Ovary (tissue), 3 donors: Measurements from ENCODE around the gene ELAVL3.

Experiments
- CTCF ChIP-seq, 3 donors: fragments of 450-650 bp in 2 of 3; fragments of 200-600 bp in 1 of 3; IDR thresholded peaks; one replicate each; pipeline versions ENCODE4 v1.5.1 to v1.8.0; 2016 to 2022; ENCODE audit warnings: antibody characterized with exemption in 3 of 3, mild to moderate bottlenecking in 1 of 3
- EP300 ChIP-seq: sonication (generic); formaldehyde crosslinking; IDR thresholded peaks from one replicate; pipeline ENCODE4 v1.6.1; 2017; ENCODE audit warnings: antibody characterized with exemption
- POLR2A ChIP-seq: fragments of 450-650 bp; IDR thresholded peaks from one replicate; pipeline ENCODE4 v1.6.1; 2017; ENCODE audit warnings: antibody characterized with exemption, mild to moderate bottlenecking, moderate library complexity
- donor health status: DM: no; HTN: no; CAD: no.

DNA sequence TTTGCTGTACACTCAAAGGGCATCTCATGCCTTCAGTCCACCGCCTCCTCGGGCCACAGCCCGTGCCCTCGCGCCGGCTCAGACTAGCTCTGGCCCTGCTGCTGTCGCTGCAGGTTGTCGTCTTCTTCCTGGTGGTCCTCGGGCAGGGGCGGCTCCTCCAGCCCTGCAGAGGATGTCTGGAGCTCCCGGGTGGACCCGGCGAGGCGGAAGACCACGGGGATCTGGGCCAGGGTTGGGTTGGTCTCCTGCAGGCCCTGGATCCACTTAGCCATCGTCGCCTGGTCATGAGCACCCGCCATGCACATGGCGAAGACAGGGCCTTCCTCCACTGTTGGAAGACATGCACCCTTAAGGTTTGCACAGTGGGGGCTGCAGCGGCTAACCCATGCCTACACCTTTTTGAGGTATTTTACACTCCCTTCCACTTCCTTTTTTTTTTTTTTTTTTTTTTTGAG is 25.3 kb upstream of the ELAVL3 start:
- TF ChIP-seq CTCF (IDR thresholded peaks at IDR 0.05), result no peak
- no peak for TF ChIP-seq POLR2A
- no peak for TF ChIP-seq EP300
